HG03097 (cell line): ENCODE data around the gene ARHGEF19.
"Not testable (repeated sequence)": the region's sequence is repeated elsewhere in the genome, so short reads cannot be mapped to it uniquely, and the experiment has no call there.

Experiments used
- ATAC-seq: cut with Tn5 transposase; IDR thresholded peaks from one replicate; pipeline ENCODE4 v1.9.1; 2021; ENCODE audit not compliant: unreplicated experiment, low FRiP score

ARHGEF19 gene

DNA sequence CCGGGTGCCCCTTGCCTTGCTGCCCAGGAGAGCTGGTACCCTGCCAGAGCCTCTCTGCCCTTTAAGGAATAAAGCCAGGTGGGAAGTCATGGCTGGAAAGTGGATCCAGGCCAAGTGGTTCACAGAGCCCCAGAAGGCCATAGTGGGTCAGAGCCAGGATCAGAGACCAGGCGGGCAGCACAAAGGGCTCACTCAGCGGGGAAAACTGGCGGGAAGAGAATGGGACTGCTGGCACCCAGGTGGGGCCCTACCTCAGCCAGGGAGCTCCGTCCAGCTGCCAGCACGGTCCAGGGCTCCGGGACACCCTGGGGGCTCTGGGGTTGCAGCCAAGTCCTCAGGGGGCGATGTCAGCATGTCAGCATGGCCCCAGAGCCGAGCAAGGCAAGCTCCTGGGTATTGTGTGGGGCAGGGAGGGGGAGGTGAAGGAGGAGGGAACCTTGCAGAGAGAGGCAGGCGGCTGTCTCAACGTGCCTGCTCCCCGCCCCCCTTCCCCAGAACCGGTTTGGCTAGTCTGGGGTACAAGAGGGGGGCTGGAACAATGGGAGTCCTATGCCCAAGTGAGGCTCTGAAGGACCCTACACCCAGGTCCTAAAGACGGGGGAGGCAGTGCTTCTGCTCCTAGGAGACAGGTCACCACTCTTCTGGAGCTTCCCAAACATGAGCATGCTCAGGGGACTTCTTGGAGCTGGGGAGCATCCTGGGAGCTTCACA is at the start of gene ARHGEF19:
ARHGEF19 (minus strand) TSS at position 402 of the 711 bp plus-strand sequence. CDS start 3,598 bp downstream, outside the sequence.
- ATAC-seq: no peak

DNA sequence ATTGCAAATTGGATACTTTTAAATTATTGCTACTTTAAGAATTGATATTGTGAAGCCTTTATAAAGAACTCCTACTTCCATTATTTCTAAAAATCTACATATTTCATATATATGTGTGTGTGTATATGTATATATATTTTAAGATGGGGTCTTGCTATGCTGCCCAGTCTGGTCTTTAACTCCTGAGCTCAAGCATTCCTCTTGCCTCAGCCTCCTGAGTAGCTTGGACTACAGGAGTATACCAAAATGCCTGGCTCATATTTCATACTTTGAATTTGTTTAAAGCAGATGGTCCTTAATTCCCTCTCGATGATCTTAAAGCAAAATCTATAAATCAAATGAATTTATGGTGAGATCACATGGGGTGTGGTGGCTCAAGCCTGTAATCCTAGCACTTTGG is 49.6 kb upstream of the ARHGEF19 start:
- no peak for ATAC-seq

DNA sequence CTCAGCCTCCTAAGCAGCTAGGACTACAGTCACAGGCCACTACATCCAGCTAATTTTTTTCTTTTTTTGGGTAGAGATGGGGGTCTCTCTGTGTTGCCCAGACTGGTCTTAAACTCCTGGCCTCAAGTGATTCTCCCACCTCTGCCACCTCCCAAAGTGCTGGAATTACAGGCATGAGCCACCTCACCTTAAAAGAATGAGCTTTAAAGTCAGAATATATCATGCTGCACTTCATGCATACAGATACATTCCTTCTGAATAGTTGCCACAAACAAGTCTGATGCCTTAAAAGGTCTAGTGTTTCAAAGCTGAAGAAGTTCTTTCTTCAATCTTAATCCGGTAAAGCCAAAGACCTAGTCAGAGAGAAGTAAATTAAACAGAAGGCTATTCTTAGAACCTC is 48.4 kb upstream of the ARHGEF19 start:
- ATAC-seq: no peak

DNA sequence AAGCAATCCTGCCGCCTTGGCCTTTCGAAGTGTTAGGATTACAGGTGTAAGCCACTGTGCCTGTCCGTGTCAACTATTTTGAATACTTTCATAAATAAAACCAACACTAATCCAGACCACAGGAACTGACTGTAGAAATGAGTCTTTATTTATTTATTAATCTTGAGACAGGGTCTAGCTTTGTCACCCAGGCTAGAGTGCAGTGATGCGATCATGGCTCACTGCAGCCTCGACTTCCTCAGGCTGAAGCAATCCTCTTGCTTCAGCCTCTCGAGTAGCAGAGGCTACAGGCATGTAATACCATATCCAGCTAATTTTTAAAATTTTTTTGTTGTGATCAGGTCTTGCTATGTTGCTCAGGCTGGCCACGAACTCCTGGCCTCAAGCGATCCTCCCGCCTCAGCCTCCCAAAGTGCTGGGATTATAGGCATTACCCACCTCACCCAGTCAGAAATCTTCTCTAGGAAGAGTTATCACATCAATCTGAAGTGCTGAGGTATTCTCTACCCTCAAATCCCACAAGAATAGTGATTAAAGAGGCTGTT is 46.2 kb upstream of the ARHGEF19 start:
- no peak for ATAC-seq

DNA sequence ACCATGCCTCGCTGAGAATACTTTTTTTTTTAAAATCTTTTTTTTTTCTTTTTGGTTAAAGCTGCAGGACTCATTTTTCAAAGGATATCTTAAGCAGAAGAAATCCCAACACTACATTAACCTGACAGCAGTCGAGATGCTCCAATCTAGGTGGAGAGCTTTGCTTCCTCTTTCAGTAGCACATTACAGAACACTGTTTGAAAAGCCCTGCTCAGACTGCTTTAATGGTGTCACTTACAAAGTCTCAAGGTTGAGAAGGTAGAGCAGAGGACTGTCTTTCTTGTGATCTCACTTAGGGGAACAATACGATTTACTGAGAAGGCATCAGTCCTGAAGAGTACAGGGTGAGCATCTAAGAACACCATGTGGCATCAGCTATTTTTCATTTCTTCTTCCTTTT is 45.5 kb upstream of the ARHGEF19 start:
- ATAC-seq: no peak

DNA sequence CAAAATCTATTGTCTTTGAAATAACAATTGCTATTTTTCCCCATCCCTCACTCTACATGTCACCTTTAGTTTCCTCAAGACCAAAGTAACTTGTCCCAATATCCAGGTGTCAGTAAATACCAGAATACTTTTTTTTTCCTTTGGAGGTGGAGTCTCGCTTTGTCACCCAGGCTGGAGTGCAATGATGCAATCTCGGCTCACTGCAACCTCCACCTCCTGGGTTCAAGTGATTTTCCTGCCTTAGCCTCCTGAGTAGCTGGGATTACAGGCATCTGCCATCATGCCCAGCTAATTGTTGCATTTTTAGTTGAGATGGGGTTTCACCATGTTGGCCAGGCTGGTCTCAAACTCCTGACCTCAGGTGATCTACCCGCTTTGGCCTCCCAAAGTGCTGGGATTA is 45.1 kb upstream of the ARHGEF19 start:
- ATAC-seq: not testable (repeated sequence)

DNA sequence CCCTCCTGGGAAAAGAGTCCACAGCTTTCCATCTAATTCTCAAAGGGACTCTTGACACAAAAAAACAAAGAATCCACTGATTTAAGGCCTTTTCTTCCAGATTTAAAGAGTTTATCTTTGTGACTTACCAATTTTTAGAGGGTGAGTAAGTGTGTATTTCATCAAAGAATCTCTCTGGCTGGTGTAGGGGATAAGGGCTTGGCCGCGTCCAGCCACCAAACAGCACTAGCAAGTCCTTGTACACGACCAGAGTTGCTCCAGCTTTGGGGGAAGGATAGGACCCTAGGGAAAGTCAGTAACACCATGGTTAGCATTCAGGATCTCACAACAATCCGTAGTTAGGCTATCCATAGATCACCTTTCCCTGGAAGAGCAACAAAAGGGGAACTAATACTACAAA is 44.0 kb upstream of the ARHGEF19 start:
- ATAC-seq: no peak

DNA sequence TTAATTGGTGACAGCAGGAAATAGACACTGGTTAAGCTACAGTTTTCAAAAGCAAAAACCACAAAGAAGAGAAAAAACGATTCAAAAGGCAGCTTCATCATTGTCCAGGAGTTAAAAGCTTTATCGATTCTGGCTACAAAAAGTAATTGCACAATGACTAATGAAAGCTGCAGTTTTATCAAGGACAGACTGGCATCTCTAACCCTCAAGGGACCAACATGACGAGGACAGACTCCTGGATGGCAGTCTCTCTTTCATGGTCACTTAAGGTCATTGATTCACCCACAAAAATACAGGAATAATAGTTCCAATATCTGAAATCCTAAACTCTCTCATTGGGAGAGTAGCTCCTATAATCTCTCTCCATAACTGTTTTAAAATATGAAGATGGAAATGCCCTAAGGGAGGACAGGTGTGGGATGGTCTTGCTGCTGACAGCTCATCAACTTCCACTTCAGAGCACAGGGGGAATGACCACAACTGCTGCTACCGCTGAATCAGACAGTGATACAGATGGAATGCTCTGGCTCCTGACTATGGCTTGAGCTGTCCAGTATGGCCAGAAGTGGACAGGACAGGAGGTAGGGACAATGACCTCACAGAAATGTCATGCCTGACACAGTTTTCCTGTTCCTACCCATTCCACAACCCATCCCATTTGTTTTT is 41.9 kb upstream of the ARHGEF19 start:
- no peak for ATAC-seq

DNA sequence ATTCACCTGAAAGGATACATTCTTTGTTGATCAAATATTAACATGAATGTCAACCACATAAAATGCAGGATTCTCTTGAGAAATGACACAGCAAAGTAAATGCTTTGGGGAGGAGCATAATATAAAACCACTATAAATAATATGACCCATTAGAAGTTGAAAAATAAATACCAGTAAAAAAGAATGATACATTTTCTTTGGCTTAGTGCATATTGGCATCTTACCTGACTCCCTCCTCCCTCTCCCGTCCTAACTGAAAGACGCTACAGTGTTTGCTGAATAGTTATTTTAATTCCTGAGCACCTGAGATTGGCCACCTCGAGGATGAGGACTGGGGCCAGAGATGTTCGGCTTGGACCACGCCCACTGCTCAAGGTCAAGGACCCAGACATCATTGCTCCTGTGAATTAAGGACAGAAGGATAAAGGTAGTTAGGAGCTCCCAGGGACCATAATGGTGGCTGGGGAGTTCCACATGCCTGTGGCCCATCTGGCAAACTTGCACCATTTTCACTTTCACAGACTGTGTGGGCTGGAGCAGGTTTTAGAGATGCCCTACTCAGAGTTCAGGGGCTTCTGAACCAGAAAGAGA is 41.0 kb upstream of the ARHGEF19 start:
- ATAC-seq: no peak

DNA sequence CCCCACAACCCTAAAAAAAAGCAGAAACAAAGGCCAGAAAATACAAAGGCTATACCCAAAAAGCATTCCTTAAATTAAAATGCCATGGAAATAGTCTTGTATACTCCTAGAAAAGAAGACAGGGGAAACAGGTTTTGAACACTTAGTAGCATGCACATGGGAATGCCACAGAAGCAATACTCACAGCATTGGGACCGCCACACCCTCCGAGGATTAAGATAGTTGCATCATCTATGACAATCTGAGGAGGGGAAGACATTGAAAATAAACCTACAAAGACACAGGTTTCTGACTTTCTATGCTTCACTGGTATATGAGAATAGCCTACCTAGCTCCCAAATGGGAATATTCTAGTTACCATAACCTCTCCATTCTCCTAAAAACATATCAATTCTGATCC is 40.5 kb upstream of the ARHGEF19 start:
- ATAC-seq: no peak

DNA sequence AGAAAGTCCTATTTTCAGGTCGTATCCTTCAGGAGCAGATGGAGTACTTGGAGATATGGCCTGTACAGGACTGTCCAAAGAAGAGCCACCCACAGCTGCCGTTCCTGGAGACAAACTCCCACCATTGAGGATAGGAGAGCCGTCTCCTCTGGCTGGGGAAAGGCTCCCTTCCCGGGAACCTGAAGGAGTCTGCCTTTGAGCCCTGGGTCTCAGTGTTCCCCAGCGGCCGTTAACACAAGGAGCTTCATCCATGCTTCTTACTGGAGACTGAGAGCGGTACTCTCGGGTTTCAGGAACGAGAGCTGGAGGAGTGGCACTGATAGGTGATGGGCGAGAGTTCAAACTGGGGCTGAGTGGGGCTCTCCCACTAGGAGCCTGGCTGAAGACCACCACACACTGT is 38.9 kb upstream of the ARHGEF19 start:
- no peak for ATAC-seq

DNA sequence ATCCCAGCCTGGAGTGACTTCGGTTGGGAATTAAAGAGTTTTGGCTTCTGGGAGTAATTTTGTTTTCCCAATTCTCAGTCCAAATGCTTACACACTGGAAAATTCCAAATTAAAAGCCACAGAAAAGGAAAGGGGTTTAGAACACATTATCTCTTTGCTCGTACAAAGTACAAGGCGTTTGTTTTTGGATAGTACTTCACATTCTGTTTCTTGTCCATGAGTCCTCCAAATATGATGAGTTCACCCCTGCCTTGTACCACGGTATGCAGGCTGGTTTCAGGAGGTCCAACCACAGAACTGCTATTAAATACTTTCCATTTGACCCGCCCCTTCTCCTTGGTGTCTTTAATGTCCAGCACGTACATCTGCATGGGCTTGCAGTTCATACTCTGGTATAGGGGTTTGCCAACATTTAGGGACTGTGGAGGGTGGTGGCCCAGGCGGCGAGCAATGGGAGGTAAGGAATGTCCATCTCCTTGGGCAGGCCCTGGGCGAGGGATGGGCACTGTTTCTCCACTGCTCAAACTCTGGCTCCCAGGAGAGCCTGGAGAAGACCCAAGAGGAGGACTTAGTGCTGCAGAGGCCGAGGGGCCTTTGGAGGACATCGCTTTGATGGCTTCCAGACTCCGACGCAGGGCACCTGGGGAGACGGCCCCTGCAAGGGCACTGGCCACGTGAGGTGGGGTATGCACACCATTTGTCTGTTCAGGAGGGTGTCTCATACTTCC is 38.2 kb upstream of the ARHGEF19 start:
- ATAC-seq: no peak

DNA sequence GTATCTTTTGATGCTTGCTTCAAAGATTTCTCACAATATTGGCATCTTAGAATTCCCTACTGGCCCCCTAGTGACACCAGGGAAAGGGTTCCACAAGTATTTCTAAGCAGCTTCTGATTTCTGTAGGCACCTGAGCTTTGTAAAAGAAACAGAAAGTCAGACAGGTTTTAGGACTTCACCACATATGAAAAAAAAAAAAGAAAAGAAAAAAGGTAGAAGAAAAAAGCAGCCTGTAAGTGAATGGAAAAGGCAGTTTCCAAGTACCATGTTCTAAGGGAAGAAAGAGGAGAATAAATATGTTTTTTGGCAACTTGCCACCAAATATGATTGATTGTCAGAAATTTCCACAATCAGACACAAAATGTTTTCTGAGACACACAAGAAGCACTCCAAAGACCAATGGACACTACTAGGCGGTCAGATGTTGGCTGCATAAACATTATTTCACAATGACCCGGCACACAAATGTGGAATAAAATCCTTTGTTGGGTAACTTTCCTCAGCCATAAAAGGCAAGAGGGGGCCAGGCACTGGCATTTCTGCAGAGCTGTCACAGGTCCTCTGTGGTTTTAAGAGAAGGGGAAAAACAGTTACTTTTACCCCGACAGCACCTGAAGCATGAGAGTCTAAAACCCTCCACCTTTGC is 37.3 kb upstream of the ARHGEF19 start:
- no peak for ATAC-seq

DNA sequence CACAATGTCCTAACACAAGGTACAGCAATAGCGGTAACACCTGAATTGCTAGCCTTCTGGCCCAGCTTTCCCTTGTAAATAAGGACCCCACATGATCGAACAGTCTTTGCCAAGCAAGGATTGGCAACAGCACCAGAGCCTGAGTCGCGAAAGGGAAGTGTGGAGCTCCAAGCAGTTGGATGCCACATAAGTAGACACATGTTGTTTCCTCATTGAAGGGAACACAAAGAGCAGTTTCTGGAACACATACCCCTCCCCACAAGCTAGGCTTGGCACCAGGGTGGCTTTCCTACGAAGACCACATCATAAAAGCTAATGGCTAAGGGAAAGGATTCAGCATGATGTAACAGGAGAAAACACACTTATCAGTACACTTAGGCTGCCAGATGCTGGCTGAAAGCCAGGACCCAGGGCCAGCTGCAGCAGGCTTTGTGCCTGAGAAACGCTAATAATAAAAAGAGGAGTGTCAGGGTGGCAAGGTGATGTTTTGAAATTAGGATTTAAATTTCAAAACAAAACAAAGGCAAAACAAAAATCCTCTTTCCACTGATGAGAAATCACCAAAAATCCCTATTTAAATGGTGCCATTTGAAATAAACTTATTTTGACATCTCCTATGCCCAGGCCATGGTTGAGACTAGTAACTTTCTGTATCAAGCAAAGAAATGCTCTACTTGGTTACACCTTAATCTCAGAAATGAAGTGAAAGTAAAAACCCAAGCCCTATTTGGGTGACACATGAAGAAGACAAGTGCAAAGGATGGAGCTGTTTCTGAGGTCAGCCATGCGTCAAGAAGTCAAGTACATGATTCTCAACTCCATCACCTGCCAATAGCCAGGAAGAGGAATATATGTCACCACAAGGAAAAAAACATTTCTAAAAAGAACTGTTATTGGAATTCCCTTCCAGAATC is 36.4 kb upstream of the ARHGEF19 start:
- no peak for ATAC-seq

DNA sequence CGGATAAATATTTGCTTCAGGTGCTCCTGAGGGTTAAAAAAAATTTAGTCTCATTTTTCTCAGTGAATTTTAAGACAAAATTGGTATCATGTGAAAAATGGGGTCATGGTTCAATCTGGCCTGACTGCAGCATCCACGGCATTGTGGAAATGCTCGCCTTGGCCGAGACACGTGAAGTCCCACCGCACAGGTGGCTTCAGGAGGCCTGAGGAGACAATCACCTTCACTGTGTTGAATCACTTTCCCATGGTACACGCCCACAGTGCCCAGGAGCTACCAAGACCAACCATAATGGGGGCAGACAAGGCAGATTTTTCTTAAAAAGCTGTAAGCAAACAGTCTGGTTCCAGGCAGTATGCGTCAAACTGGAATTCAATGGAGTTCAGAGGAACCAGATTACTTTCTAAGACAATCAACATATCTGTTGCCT is 35.6 kb upstream of the ARHGEF19 start:
- no peak for ATAC-seq

DNA sequence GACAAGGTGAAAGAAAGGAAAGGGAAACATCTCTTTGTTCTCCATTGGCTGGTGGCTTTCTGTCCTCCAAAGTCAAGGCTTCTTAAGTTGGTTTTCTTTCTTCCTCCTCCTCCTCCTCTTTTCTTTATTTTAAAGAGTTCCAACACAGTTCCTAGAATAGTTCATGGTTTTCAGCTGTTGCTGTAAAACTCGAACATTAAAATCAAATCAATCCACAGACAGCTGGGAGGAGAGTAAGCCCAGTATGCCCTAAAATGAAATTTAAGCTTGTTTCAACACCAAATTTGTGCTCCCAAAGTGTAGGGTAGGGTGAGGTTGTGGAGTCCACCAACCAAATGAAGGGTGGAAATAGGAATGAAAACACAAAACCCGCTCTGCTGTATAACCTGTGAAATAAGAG is 35.0 kb upstream of the ARHGEF19 start:
- ATAC-seq: no peak

DNA sequence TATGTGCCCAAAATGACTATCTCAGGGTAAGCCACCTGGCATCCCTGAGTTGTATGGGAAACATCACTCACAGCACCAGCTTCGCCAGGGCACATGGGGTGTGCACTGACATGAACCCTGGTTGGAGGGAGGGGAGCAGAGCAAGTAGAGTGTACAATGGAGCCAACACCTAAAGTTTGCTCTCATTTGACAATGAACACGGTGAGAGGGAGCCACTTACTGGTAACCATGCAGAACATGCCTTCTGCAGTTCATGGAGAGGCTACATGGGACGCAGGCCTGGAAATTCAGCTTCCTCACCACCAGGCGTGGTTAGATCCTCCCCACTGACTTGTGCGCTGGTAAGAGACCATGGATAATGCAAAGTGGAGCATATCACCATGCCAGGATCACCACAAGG is 34.5 kb upstream of the ARHGEF19 start:
- ATAC-seq: no peak

DNA sequence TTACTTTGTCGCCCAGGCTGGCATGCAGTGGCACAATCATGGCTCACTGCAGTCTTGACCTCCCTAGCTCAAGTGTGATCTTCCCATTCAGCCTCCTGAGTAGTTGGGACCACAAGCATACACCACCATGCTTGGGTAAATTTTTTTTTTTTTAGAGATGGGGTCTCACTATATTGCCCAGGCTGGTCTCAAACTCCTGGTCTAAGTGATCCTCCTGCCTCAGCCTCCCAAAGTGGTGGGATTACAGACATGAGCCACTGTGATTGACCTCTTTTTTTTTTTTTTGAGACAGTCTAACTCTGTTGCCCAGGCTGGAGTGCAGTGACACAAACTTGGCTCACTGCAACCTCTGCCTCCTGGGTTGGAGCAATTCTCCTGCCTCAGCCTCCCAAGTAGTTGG is 33.8 kb upstream of the ARHGEF19 start:
- ATAC-seq: not testable (repeated sequence)

DNA sequence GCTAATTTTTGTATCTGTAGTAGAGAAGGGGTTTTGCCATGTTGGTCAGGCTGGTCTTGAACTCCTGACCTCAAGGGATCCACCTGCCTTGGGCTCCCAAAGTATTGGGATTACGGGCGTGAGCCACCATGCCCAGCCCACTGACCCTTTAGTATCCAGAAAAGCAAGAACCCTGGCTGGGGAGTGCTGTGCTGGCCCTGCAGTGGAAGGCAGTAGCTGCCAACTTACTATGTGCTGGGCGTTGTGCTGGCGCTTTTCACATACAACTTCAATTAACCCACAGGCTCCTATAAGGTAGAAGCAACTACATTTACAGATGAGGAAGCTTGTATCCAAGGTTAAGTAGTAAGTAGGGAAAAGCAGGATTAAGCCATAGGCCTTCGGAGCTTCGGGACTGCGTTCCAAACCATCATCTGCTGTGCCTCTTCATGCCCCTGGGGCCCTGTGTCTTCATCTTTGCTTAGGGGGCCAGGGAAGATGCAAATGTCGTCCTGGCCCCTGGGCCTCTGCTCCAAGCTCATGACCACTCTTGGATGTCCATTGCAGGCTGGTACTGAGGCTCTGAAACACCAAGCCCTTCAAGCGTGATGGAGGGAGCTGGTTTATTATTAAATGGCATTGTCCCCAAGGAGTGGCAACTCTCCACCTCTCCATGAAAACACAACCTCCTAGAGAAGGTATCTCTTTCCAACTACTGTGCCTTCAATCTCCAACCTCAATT is 33.2 kb upstream of the ARHGEF19 start:
- ATAC-seq: no peak
